GM23338 (cell line): ENCODE data around the gene SLC22A4. TPM values are rescaled to one million over a fixed set of nuclear protein-coding genes. Genes with fewer than 3 reads are reported as not detected.
A peak's percentile ranks its signal among the peaks of the same experiment; 100 is the strongest.

ENCODE experiments used
- ATAC-seq: fragments of 200-7000 bp; cut with Tn5 transposase; 3 replicates; pipeline ENCODE4 v1.9.1; 2020
- DNase-seq: peaks from one replicate; pipeline ENCODE4 v3.0.0-alpha.2; 2015; ENCODE audit warnings: low spot score
- H2AFZ ChIP-seq: fragments of 200-600 bp; sonication (generic); 2 replicates; pipeline ENCODE4 v1.8.0; 2016; ENCODE audit warnings: antibody characterized with exemption, mild to moderate bottlenecking, moderate library complexity
- H3F3A ChIP-seq: fragments of 200-600 bp; sonication (generic); replicated peaks from 2 replicates; pipeline ENCODE4 v1.8.0; 2017; ENCODE audit warnings: antibody characterized with exemption, mixed run types, low read depth
- H3K27ac ChIP-seq: fragments of 200-600 bp; sonication (generic); 2 replicates; pipeline ENCODE4 v1.6.1; 2016; ENCODE audit warnings: low read depth
- H3K27me3 ChIP-seq: fragments of 200-600 bp; sonication (generic); 2 replicates; pipeline ENCODE4 v1.8.0; 2016; ENCODE audit warnings: mild to moderate bottlenecking, mixed run types, moderate library complexity; ENCODE audit not compliant: insufficient read depth
- H3K36me3 ChIP-seq: fragments of 200-600 bp; sonication (generic); 2 replicates; pipeline ENCODE4 v1.8.0; 2016; ENCODE audit warnings: mild to moderate bottlenecking; ENCODE audit not compliant: insufficient read depth
- H3K4me1 ChIP-seq: fragments of 200-600 bp; sonication (generic); 2 replicates; pipeline ENCODE4 v1.8.0; 2016; ENCODE audit warnings: mild to moderate bottlenecking, moderate library complexity; ENCODE audit not compliant: insufficient read depth
- H3K4me2 ChIP-seq: fragments of 200-600 bp; sonication (generic); 2 replicates; pipeline ENCODE4 v1.7.1; 2017; ENCODE audit warnings: mixed run types
- H3K4me3 ChIP-seq: fragments of 200-600 bp; sonication (generic); 2 replicates; pipeline ENCODE4 v1.6.1; 2016; ENCODE audit warnings: mixed run types
- H3K79me2 ChIP-seq: fragments of 200-600 bp; sonication (generic); replicated peaks from 2 replicates; pipeline ENCODE4 v1.8.0; 2017; ENCODE audit warnings: mild to moderate bottlenecking; ENCODE audit not compliant: insufficient read depth
- H3K9me2 ChIP-seq: fragments of 200-600 bp; sonication (generic); 2 replicates; pipeline ENCODE4 v1.8.0; 2017; ENCODE audit not compliant: insufficient read depth
- H4K20me1 ChIP-seq: fragments of 200-600 bp; sonication (generic); replicated peaks from 2 replicates; pipeline ENCODE4 v1.8.0; 2017; ENCODE audit warnings: mild to moderate bottlenecking; ENCODE audit not compliant: insufficient read depth
- H3K27ac Mint-ChIP-seq: 2 replicates; pipeline ENCODE4 v1.8.0; 2020; ENCODE audit warnings: inconsistent platforms, mild to moderate bottlenecking, moderate library complexity, mixed read lengths
- H3K27me3 Mint-ChIP-seq: 3 replicates; pipeline ENCODE4 v1.8.0; 2022; ENCODE audit warnings: low read depth, mild to moderate bottlenecking, moderate library complexity, mixed read lengths, inconsistent platforms; ENCODE audit not compliant: insufficient read depth, poor library complexity
- H3K36me3 Mint-ChIP-seq: 3 replicates; pipeline ENCODE4 v1.8.0; 2021; ENCODE audit warnings: low read depth, mild to moderate bottlenecking, inconsistent platforms, moderate library complexity, mixed read lengths
- H3K4me1 Mint-ChIP-seq: 3 replicates; pipeline ENCODE4 v1.8.0; 2020; ENCODE audit warnings: mild to moderate bottlenecking, inconsistent platforms, mixed read lengths
- H3K4me3 Mint-ChIP-seq: 3 replicates; pipeline ENCODE4 v1.8.0; 2021; ENCODE audit warnings: moderate library complexity, mild to moderate bottlenecking, inconsistent platforms, mixed read lengths
- H3K9me3 Mint-ChIP-seq: 3 replicates; pipeline ENCODE4 v1.8.0; 2020; ENCODE audit warnings: moderate library complexity, mild to moderate bottlenecking, inconsistent platforms, mixed read lengths
- CREB1 ChIP-seq: fragments of 250-450 bp; sonication (Bioruptor Pico); IDR thresholded peaks from 2 replicates; pipeline ENCODE4 v1.5.0; 2020; ENCODE audit warnings: low read depth, mild to moderate bottlenecking, moderate library complexity
- CTCF ChIP-seq, 2 experiments: fragments of 200-600 bp in 1 of 2; sonication (generic) in 1 of 2; conservative IDR thresholded peaks; 2 replicates each; pipeline versions ENCODE4 v1.5.1 to v1.6.1; 2016 to 2017; ENCODE audit warnings: antibody characterized with exemption in 2 of 2, low read depth in 2 of 2, mild to moderate bottlenecking in 2 of 2, moderate library complexity in 1 of 2
- ETS1 ChIP-seq: IDR thresholded peaks from 2 replicates; pipeline ENCODE4 v1.6.1; 2016; ENCODE audit warnings: antibody characterized with exemption
- EZH2 ChIP-seq: fragments of 200-600 bp; sonication (generic); IDR thresholded peaks from one replicate; pipeline ENCODE4 v1.8.0; 2017; ENCODE audit warnings: antibody characterized with exemption, mild to moderate bottlenecking, low read depth; ENCODE audit not compliant: unreplicated experiment
- NANOG ChIP-seq: IDR thresholded peaks from 2 replicates; pipeline ENCODE4 v1.6.1; 2016; ENCODE audit warnings: antibody characterized with exemption, borderline replicate concordance
- POLR2AphosphoS5 ChIP-seq: IDR thresholded peaks from 2 replicates; pipeline ENCODE4 v1.6.1; 2016; ENCODE audit warnings: antibody characterized with exemption, low read depth
- REST ChIP-seq: IDR thresholded peaks from one replicate; pipeline ENCODE4 v1.6.1; 2018; ENCODE audit warnings: antibody characterized with exemption; ENCODE audit not compliant: unreplicated experiment
- STAT1 ChIP-seq: IDR thresholded peaks from one replicate; pipeline ENCODE4 v1.6.1; 2016; ENCODE audit warnings: antibody characterized with exemption; ENCODE audit not compliant: unreplicated experiment
- ZNF114 ChIP-seq: fragments of 250-450 bp; sonication (Bioruptor Pico); IDR thresholded peaks from 2 replicates; pipeline ENCODE4 v1.5.0; 2020; ENCODE audit warnings: mild to moderate bottlenecking, moderate library complexity
- ZNF331 ChIP-seq: fragments of 250-450 bp; sonication (Bioruptor Pico); IDR thresholded peaks from 2 replicates; pipeline ENCODE4 v1.5.0; 2020; ENCODE audit warnings: low read depth, mild to moderate bottlenecking, moderate library complexity
- polyA plus RNA-seq: library from polyadenylated mRNA; unstranded; fragments of >200 nt; fragmentation: Nextera tagmentation; extraction: Ambion mirVana; gene quantifications from 2 replicates; pipeline ENCODE4 v1.2.1, GENCODE V29; 2016
- total RNA-seq: library from RNA; depleted of rRNA; stranded (reverse); fragments of >200 nt; shearing (Covaris generic); gene quantifications from 2 replicates; pipeline ENCODE4 v1.2.3, GENCODE V29; 2014

Gene SLC22A4
- total and polyA plus RNA-seq, 2 experiments from 2014 or later = 0.28 to 0.40 TPM

- Histone ChIP-seq H3K27me3 (no peaks in the 10 kb centered on the region), H3K79me2 (no peaks in the 10 kb centered on the region), H3F3A (no peaks in the 10 kb centered on the region), H3K4me3 (no peak overlapping the region), H3K27ac (no peak overlapping the region), H3K9me2 (no peaks in the 10 kb centered on the region), H4K20me1 (no peaks in the 10 kb centered on the region), H3K4me1 (no peaks in the 10 kb centered on the region), H3K4me2 (no peak overlapping the region), H2AFZ (no peak overlapping the region), H3K36me3 (no peaks in the 10 kb centered on the region)
- H3K4me3 Mint-ChIP-seq = no peak overlapping the region
- H3K36me3 Mint-ChIP-seq = no peaks in the 10 kb centered on the region
- TF ChIP-seq ZNF114 (CRISPR knock-in tag) = no peak
- peak in 1 of 2 experiments; percentile 45; a peak in 2 of 4 replicates for TF ChIP-seq CTCF (conservative IDR thresholded peaks at IDR 0.05; ENCODE audit: low read depth in 2 of 2)
- H3K9me3 Mint-ChIP-seq = no peaks in the 10 kb centered on the region
- H3K4me1 Mint-ChIP-seq = peaks cover 2% of the 10 kb centered on the region; the same call in 1 of the 3 replicates
- ATAC-seq (peak; percentile 71), DNase-seq (peak; percentile 31)
- H3K27me3 Mint-ChIP-seq = no peaks in the 10 kb centered on the region
- 0 out of 2 replicates have a peak overlapping the region, but pooled peaks have one; percentile 23 for H3K27ac Mint-ChIP-seq
Observed at GRCh38 chr5:132315529-132316067, 21.4 kb downstream of the SLC22A4 start.

GRCh38 chr5:132319975-132320374 is 25.8 kb downstream of the SLC22A4 start:
- Histone ChIP-seq H3K27me3 (no peaks in the 10 kb centered on the region), H3K27ac (no peak overlapping the region), H3K36me3 (no peaks in the 10 kb centered on the region), H3K4me3 (no peak overlapping the region), H4K20me1 (no peaks in the 10 kb centered on the region), H3K4me1 (peaks cover 15% of the 10 kb centered on the region), H3K9me2 (no peaks in the 10 kb centered on the region), H3K79me2 (no peaks in the 10 kb centered on the region), H3K4me2 (no peak overlapping the region), H3F3A (no peaks in the 10 kb centered on the region), H2AFZ (no peak overlapping the region)
- Mint-ChIP-seq H3K27me3 (peaks cover 2% of the 10 kb centered on the region), H3K9me3 (no peaks in the 10 kb centered on the region), H3K27ac (no peak overlapping the region), H3K4me3 (no peak overlapping the region), H3K4me1 (peaks cover 24% of the 10 kb centered on the region), H3K36me3 (no peaks in the 10 kb centered on the region)
- ATAC-seq = no peak
- no peak for DNase-seq
- TF ChIP-seq POLR2AphosphoS5 (no peak), ZNF114 (CRISPR knock-in tag) (no peak), ZNF331 (no peak), NANOG (no peak), STAT1 (no peak), ETS1 (no peak), EZH2 (no peak), REST (no peak), CREB1 (CRISPR knock-in tag) (no peak)
